Mesothelial cell of epicardium (in vitro differentiated cells): ENCODE data around the gene IL17RE. TPM values are rescaled to one million over a fixed set of nuclear protein-coding genes. Genes with fewer than 3 reads are reported as not detected.
A peak's percentile ranks its signal among the peaks of the same experiment; 100 is the strongest.

Experiments
- DNase-seq, 2 experiments: peaks; one replicate each; pipeline ENCODE4 v3.0.0; 2021; ENCODE audit warnings: low spot score in 2 of 2; ENCODE audit not compliant: unreplicated experiment in 2 of 2
- H3K27ac Mint-ChIP-seq: 2 replicates; pipeline ENCODE4 v1.8.0; 2021; ENCODE audit warnings: mixed read lengths
- H3K27me3 Mint-ChIP-seq: 2 replicates; pipeline ENCODE4 v1.8.0; 2021; ENCODE audit warnings: low read depth, mixed read lengths
- H3K36me3 Mint-ChIP-seq: 2 replicates; pipeline ENCODE4 v1.8.0; 2021; ENCODE audit warnings: mixed read lengths
- H3K4me1 Mint-ChIP-seq: 2 replicates; pipeline ENCODE4 v1.8.0; 2021; ENCODE audit warnings: mixed read lengths
- H3K4me3 Mint-ChIP-seq: 2 replicates; pipeline ENCODE4 v1.8.0; 2021; ENCODE audit warnings: mild to moderate bottlenecking, moderate library complexity, mixed read lengths
- H3K9me3 Mint-ChIP-seq: 2 replicates; pipeline ENCODE4 v1.8.0; 2021; ENCODE audit warnings: mixed read lengths
- total RNA-seq: library from RNA; stranded (reverse); gene quantifications from 3 replicates; pipeline ENCODE4 v1.2.1, GENCODE V29; 2021
- TF ChIP-seq, protein P1 (sequence below): fragments of 200-600 bp; sonication (generic); IDR thresholded peaks from one replicate; pipeline ENCODE4 v1.5.0; 2021; ENCODE audit warnings: antibody characterized with exemption; ENCODE audit not compliant: unreplicated experiment

IL17RE gene
- total RNA-seq, 1 donor from 2014 or later: 24.1 TPM

DNA sequence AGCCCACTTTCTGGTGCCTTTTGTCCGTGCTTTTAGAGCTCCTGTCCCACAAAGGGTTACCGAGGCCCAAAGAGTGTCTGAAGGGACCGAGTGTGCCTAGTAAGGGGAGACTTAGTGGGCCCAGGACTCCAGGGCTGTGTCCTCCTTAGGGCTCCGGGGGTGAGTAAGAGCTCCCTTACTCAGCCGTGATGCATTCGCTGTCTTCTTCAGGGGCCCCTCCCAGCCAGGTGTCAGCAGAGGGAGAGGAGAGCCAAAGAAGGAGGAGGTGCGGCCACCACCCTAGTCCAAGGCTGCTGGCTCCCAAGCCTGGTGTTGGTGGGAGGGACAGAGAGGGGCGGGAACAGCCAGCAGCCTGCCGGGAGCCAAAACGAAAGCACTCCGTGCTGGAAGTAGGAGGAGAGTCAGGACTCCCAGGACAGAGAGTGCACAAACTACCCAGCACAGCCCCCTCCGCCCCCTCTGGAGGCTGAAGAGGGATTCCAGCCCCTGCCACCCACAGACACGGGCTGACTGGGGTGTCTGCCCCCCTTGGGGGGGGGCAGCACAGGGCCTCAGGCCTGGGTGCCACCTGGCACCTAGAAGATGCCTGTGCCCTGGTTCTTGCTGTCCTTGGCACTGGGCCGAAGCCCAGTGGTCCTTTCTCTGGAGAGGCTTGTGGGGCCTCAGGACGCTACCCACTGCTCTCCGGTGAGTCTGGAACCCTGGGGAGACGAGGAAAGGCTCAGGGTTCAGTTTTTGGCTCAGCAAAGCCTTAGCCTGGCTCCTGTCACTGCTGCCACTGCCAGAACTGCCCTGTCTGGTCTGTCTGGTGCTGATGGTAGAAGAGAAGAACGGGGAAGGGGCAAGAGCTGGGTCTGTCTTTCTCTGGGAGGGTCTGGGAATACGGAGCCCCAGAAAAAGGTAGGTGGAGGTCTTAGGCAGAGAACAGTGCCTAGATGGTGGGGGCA lies 14.4 kb downstream of the IL17RE start, which contains the start of gene IL17RC:
Gene IL17RC (plus strand): TSS at position 365 of the 947 bp plus-strand sequence. CDS start 218 bp downstream, at position 583.
- Mint-ChIP-seq H3K27ac (peak within 1 kb of the TSS; percentile 85), H3K4me3 (peak within 1 kb of the TSS; percentile 76), H3K9me3 (no peaks in the 10 kb centered on the region), H3K36me3 (peaks cover 4% of the 10 kb centered on the region), H3K27me3 (no peaks in the 10 kb centered on the region), H3K4me1 (peaks cover 22% of the 10 kb centered on the region)
- TF ChIP-seq, protein P1, sequence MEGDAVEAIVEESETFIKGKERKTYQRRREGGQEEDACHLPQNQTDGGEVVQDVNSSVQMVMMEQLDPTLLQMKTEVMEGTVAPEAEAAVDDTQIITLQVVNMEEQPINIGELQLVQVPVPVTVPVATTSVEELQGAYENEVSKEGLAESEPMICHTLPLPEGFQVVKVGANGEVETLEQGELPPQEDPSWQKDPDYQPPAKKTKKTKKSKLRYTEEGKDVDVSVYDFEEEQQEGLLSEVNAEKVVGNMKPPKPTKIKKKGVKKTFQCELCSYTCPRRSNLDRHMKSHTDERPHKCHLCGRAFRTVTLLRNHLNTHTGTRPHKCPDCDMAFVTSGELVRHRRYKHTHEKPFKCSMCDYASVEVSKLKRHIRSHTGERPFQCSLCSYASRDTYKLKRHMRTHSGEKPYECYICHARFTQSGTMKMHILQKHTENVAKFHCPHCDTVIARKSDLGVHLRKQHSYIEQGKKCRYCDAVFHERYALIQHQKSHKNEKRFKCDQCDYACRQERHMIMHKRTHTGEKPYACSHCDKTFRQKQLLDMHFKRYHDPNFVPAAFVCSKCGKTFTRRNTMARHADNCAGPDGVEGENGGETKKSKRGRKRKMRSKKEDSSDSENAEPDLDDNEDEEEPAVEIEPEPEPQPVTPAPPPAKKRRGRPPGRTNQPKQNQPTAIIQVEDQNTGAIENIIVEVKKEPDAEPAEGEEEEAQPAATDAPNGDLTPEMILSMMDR: no peak
- DNase-seq: peak; percentile 50 to 76

DNA sequence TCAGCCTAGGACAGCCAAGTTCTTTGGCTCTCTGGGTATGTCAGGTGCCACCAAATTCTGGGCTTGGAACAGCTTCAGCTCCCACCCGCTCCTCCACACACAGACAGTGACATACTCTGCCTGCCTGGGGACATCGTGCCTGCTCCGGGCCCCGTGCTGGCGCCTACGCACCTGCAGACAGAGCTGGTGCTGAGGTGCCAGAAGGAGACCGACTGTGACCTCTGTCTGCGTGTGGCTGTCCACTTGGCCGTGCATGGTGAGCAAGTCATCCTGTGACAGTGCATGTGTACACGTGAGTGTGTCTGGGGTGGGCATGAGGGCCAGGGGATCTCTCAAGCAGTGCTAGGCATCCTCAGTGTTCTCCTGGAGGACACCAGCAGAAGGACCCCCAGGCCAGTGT lies 15.2 kb downstream of the IL17RE start:
- Mint-ChIP-seq H3K4me1 (peaks cover 22% of the 10 kb centered on the region), H3K4me3 (peak overlapping the region; percentile 28), H3K27ac (peak overlapping the region; percentile 85), H3K27me3 (no peaks in the 10 kb centered on the region), H3K36me3 (peaks cover 3% of the 10 kb centered on the region), H3K9me3 (no peaks in the 10 kb centered on the region)
- no peak for DNase-seq
- TF ChIP-seq, protein P1: no peak

DNA sequence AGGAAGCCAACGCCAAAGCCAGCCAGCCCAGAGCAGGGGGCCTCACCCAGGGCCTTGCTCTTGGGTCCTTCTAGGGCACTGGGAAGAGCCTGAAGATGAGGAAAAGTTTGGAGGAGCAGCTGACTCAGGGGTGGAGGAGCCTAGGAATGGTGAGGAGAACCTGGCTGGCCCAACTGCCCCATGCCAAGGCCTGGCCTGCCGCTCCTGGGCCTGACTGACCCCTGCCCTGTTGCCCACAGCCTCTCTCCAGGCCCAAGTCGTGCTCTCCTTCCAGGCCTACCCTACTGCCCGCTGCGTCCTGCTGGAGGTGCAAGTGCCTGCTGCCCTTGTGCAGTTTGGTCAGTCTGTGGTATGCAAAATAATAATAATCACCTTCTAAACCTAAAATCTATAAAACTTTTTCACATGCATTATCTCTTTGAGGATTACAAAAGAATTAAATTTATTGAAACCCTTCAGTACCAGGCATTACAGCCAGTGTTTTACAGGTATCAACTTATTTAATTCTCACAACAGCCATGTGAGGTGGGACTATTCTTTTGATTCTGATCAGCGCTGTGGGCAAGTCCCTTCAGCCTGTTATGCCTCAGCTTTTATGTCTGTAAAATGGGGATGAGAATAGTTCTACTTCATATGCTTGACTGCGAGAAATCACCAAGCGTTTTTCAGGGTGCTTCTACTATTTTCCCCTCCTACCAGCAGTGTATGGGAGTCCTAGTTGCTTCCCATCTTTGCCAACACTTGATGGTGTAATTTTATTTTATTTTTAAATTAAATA lies 15.8 kb downstream of the IL17RE start:
- Mint-ChIP-seq H3K4me1 (peaks cover 22% of the 10 kb centered on the region), H3K27ac (no peak overlapping the region), H3K9me3 (no peaks in the 10 kb centered on the region), H3K27me3 (no peaks in the 10 kb centered on the region), H3K36me3 (peaks cover 3% of the 10 kb centered on the region), H3K4me3 (no peak overlapping the region)
- DNase-seq: no peak
- TF ChIP-seq, protein P1: no peak

DNA sequence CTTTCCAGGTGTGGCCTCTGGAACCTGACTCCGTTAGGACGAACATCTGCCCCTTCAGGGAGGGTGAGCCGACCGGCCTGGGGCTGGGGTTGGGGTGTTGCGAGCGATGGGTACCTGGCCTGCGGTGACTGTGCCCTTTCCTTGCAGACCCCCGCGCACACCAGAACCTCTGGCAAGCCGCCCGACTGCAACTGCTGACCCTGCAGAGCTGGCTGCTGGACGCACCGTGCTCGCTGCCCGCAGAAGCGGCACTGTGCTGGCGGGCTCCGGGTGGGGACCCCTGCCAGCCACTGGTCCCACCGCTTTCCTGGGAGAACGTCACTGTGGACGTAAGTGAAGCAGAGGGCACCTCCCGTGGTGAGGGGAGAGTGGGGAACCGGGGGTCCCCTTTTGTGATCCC lies 25.5 kb downstream of the IL17RE start:
- Mint-ChIP-seq H3K9me3 (no peaks in the 10 kb centered on the region), H3K27me3 (no peaks in the 10 kb centered on the region), H3K4me3 (no peak overlapping the region), H3K36me3 (peaks cover 18% of the 10 kb centered on the region), H3K27ac (no peak overlapping the region), H3K4me1 (peaks cover 3% of the 10 kb centered on the region)
- DNase-seq: no peak
- TF ChIP-seq, protein P1: no peak

DNA sequence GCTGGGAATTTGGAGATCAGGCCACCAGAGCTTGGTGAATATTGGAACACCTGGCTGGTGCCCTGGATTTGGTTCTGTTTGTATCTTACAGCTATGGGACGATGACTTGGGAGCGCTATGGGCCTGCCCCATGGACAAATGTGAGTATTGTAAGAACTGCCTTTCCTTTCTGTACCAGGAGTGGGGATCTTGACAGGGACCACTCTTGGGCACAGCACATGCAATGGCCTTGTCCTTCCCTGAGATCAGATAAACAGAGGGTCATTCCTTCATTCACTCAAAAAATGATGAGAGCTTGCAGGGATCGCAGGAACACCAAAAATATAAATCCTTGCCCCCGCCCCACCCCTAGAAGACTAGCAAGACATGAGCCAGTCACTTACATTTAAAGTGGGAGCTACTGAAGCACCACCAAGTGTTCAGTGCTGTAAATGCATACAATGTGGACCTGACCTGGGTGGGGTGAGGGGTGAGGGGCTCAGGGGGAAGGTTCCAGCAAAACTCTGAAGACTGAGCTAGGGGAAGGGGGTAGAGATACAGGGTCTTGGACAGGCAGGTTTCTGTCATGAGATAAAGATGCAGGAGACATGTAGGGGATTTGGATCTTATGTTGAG lies 28.3 kb downstream of the IL17RE start:
- Mint-ChIP-seq H3K27ac (no peak overlapping the region), H3K9me3 (no peaks in the 10 kb centered on the region), H3K4me3 (no peak overlapping the region), H3K36me3 (peaks cover 16% of the 10 kb centered on the region), H3K27me3 (no peaks in the 10 kb centered on the region), H3K4me1 (peaks cover 20% of the 10 kb centered on the region)
- TF ChIP-seq, protein P1: no peak
- DNase-seq: no peak
